Measurements from ENCODE around the gene LPCAT4.
A peak's percentile ranks its signal among the peaks of the same experiment; 100 is the strongest.
"Not testable (repeated sequence)": the region's sequence is repeated elsewhere in the genome, so short reads cannot be mapped to it uniquely, and the experiment has no call there.

Gene LPCAT4, protein sequence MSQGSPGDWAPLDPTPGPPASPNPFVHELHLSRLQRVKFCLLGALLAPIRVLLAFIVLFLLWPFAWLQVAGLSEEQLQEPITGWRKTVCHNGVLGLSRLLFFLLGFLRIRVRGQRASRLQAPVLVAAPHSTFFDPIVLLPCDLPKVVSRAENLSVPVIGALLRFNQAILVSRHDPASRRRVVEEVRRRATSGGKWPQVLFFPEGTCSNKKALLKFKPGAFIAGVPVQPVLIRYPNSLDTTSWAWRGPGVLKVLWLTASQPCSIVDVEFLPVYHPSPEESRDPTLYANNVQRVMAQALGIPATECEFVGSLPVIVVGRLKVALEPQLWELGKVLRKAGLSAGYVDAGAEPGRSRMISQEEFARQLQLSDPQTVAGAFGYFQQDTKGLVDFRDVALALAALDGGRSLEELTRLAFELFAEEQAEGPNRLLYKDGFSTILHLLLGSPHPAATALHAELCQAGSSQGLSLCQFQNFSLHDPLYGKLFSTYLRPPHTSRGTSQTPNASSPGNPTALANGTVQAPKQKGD

DNA sequence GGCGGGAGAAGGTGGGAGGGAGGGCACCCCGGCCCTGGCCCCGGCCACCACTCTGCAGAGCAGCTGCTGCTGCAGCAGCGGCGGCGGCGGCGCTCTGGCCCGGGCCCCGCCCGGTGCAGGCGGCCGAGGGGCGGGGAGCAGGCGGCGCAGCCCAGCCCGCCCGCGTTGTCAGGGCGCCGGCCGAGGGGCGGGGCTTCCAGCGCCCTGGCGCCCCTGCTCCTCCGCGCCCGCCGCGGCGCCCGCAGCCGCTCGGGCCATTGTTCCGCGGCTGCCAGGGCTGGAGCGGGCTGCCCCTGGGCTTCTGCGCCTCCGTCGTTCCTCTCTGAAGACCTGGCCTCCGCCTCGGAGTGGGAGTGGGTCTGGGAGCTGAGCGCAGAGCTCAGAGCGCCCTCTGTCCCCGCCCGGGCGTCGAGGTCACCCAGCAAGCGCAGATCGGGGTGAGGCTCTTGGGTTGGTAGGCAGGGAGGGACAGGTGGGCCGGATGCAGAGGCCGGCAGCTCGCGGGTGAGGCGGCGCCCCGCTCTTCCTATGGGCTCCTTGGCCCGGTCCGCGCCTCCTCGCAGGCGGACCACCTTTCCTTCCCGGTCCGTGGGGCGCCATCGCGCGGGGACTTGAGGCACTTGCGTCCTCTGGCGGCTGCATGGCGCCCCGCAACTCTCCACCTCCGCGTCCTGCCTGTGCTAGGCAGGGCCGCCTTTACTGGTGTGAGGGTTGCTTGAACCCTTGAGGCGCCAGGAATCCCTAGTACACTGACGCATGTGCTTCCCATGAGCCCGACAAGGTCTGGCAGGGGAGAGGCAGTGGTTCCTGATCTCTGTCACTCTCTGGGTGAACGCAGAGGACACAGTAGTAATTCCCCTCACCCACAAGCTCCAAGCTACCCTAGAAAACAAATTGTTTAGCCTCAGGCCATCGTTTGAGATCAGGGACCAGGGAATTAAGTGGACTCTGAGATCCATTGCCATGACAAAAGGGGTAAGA, at the start of gene LPCAT4:
TSS of gene LPCAT4 (minus strand) at position 96 of the 981 bp plus-strand sequence. CDS start 96 bp downstream, outside the sequence.
- Mint-ChIP-seq H3K4me1 (peaks cover 38% of the 10 kb centered on the region), H3K4me3 (peak within 1 kb of the TSS; percentile 98), H3K27me3 (no peaks in the 10 kb centered on the region), H3K9me3 (no peaks in the 10 kb centered on the region), H3K27ac (ENCODE audit: low read depth) (peak within 1 kb of the TSS; percentile 93), H3K36me3 (ENCODE audit: insufficient read depth) (peaks cover 6% of the 10 kb centered on the region)
- peak; percentile 81 to 84 for DNase-seq (ENCODE audit: low spot score in 2 of 2)
- peak; percentile 86 for ATAC-seq (replicated peaks; ENCODE audit: extremely low read depth, poor library complexity, severe bottlenecking)

GRCh38 chr15:34409511-34409910, 42.5 kb upstream of the LPCAT4 start:
- ATAC-seq (replicated peaks; ENCODE audit: extremely low read depth, poor library complexity, severe bottlenecking); H3K4me3 Mint-ChIP-seq; H3K9me3 Mint-ChIP-seq; DNase-seq (ENCODE audit: low spot score in 2 of 2); H3K4me1 Mint-ChIP-seq; H3K27me3 Mint-ChIP-seq; H3K36me3 Mint-ChIP-seq (ENCODE audit: insufficient read depth); H3K27ac Mint-ChIP-seq (ENCODE audit: low read depth): not testable (repeated sequence)

DNA sequence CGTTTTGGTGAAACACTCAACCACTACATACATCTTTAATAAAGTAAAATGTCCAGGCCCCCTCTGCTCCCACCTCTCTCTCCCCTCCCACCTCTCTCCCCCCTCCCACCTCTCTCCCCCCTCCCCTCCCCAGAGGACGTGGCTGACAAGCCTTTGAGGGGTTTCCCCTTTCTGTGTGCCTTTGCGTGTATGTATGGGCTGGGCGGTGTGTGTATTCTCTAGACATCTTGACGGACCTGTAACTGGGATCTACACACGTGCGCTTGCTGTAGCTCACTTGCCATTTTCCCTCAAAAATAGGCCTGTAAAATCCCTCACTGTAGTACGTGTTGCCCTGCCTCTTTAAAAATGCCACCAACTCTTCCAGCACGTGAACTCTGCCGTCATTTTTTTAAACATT, 42.0 kb upstream of the LPCAT4 start:
- H3K36me3 Mint-ChIP-seq (ENCODE audit: insufficient read depth); DNase-seq (ENCODE audit: low spot score in 2 of 2); H3K9me3 Mint-ChIP-seq; H3K4me3 Mint-ChIP-seq; ATAC-seq (replicated peaks; ENCODE audit: extremely low read depth, poor library complexity, severe bottlenecking); H3K4me1 Mint-ChIP-seq; H3K27ac Mint-ChIP-seq (ENCODE audit: low read depth); H3K27me3 Mint-ChIP-seq: not testable (repeated sequence)

DNA sequence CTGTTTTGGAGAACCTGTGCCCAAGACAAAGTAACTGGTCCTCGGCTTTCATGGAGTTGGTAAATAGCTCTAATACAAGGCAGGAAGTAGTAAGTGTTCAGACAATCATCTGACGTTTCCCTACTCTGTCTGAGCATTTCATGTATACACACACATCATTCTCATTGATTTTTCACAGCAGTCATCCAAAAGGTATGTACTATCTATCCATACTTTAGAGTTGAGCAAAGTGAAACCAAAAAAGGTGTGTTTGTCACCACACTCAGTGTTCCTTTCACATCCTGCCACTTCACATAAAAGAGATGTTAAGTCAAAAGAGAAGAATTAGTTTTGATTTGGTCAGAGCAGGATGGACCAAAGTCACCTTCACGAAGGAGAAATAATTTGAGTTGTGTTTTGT, 36.9 kb upstream of the LPCAT4 start:
- not testable (repeated sequence) for H3K36me3 Mint-ChIP-seq (ENCODE audit: insufficient read depth); DNase-seq (ENCODE audit: low spot score in 2 of 2); H3K4me3 Mint-ChIP-seq; H3K27ac Mint-ChIP-seq (ENCODE audit: low read depth); H3K9me3 Mint-ChIP-seq; H3K4me1 Mint-ChIP-seq; H3K27me3 Mint-ChIP-seq
- peak; percentile 61 for ATAC-seq (replicated peaks; ENCODE audit: extremely low read depth, poor library complexity, severe bottlenecking)

DNA sequence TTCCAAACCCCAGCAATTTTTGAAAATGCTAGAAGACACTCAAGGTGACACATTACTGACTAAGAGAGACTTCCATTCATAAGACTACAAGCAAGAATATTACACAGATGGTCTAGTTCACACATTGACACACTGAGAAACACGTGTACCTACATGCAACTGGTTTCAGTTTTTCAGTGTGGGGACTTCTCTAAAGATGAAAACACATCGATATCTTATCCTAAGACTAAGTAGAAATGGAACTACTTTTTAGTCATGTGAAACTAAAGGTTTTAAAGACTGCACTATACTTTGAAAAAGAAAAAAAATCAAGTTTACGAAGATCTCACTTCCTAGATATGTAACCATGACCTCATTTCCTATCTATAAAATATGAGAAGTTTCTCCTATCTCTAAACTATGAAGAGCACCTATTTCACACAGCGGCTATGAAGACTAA, 36.2 kb upstream of the LPCAT4 start:
- not testable (repeated sequence) for H3K4me1 Mint-ChIP-seq; H3K27ac Mint-ChIP-seq (ENCODE audit: low read depth); H3K9me3 Mint-ChIP-seq; H3K36me3 Mint-ChIP-seq (ENCODE audit: insufficient read depth); H3K27me3 Mint-ChIP-seq; H3K4me3 Mint-ChIP-seq; DNase-seq (ENCODE audit: low spot score in 2 of 2)
- peak; percentile 50 for ATAC-seq (replicated peaks; ENCODE audit: extremely low read depth, poor library complexity, severe bottlenecking)

- not testable (repeated sequence) for ATAC-seq (replicated peaks; ENCODE audit: extremely low read depth, poor library complexity, severe bottlenecking); H3K27ac Mint-ChIP-seq (ENCODE audit: low read depth); H3K9me3 Mint-ChIP-seq; DNase-seq (ENCODE audit: low spot score in 2 of 2); H3K36me3 Mint-ChIP-seq (ENCODE audit: insufficient read depth); H3K27me3 Mint-ChIP-seq; H3K4me1 Mint-ChIP-seq; H3K4me3 Mint-ChIP-seq
Measured at GRCh38 chr15:34397637-34398259, 30.8 kb upstream of the LPCAT4 start.

DNA sequence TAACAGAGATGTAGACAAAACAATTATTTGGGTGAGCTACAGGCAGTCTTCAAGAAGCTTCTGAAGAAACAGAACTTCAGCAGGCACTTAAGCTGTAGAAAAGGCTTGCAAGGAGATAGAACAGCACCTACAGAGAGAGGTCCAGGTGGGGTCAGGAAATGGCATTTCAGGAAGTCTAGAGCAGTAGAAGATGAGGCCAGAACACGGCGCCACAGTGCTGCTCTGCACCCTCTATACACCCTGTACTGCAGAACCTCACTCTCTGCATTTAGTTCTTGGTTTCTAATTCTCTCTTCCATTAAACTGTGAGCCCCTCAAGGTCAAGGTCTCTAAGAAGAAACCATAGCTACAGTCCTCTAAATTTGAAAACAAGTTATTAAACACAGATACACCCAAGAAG, 26.0 kb upstream of the LPCAT4 start:
- not testable (repeated sequence) for ATAC-seq (replicated peaks; ENCODE audit: extremely low read depth, poor library complexity, severe bottlenecking); DNase-seq (ENCODE audit: low spot score in 2 of 2); H3K9me3 Mint-ChIP-seq; H3K4me3 Mint-ChIP-seq; H3K4me1 Mint-ChIP-seq; H3K36me3 Mint-ChIP-seq (ENCODE audit: insufficient read depth); H3K27me3 Mint-ChIP-seq; H3K27ac Mint-ChIP-seq (ENCODE audit: low read depth)

- H3K36me3 Mint-ChIP-seq (ENCODE audit: insufficient read depth); DNase-seq (ENCODE audit: low spot score in 2 of 2); H3K4me3 Mint-ChIP-seq; H3K4me1 Mint-ChIP-seq; H3K9me3 Mint-ChIP-seq; H3K27me3 Mint-ChIP-seq; ATAC-seq (replicated peaks; ENCODE audit: extremely low read depth, poor library complexity, severe bottlenecking); H3K27ac Mint-ChIP-seq (ENCODE audit: low read depth): not testable (repeated sequence)
Measured at GRCh38 chr15:34389594-34390086, 22.6 kb upstream of the LPCAT4 start.

GRCh38 chr15:34381829-34382521, 15.0 kb upstream of the LPCAT4 start:
- ATAC-seq (replicated peaks; ENCODE audit: extremely low read depth, poor library complexity, severe bottlenecking); H3K9me3 Mint-ChIP-seq; H3K36me3 Mint-ChIP-seq (ENCODE audit: insufficient read depth): not testable (repeated sequence)

DNA sequence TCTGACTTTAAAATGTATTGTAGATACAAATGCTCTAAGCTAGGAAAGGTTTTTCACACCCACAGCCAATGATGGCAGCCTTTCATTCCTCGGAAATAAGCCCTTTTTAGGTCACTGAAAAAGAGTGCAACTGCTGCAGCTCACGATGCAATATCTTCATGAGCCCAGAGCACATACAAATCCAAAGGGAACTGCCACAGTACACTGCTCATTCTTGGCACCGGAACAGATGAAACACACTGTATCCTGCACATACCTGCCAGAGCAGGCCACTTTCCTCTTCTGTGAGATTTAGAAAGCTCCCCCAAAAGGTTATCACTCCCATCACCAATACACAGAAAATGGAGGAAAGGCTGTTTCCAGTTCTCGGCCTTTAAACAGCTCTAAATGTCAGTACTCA, 13.5 kb upstream of the LPCAT4 start:
- ATAC-seq (replicated peaks; ENCODE audit: extremely low read depth, poor library complexity, severe bottlenecking); DNase-seq (ENCODE audit: low spot score in 2 of 2); H3K4me3 Mint-ChIP-seq; H3K4me1 Mint-ChIP-seq; H3K36me3 Mint-ChIP-seq (ENCODE audit: insufficient read depth); H3K27ac Mint-ChIP-seq (ENCODE audit: low read depth); H3K9me3 Mint-ChIP-seq; H3K27me3 Mint-ChIP-seq: not testable (repeated sequence)

More at GRCh38 chr15:34381829-34382521, 15.0 kb upstream of the LPCAT4 start:
- H3K27me3 Mint-ChIP-seq; H3K4me3 Mint-ChIP-seq; H3K4me1 Mint-ChIP-seq; DNase-seq (ENCODE audit: low spot score in 2 of 2); H3K27ac Mint-ChIP-seq (ENCODE audit: low read depth): not testable (repeated sequence)

- DNase-seq (ENCODE audit: low spot score in 2 of 2) (no peak), ATAC-seq (replicated peaks; ENCODE audit: extremely low read depth, poor library complexity, severe bottlenecking) (no peak)
- Mint-ChIP-seq H3K27me3 (no peaks in the 10 kb centered on the region), H3K4me1 (no peaks in the 10 kb centered on the region), H3K4me3 (no peak overlapping the region), H3K27ac (ENCODE audit: low read depth) (no peak overlapping the region), H3K36me3 (ENCODE audit: insufficient read depth) (no peaks in the 10 kb centered on the region), H3K9me3 (no peaks in the 10 kb centered on the region)
Measured at GRCh38 chr15:34376856-34377255, 9.9 kb upstream of the LPCAT4 start.

- not testable (repeated sequence) for H3K36me3 Mint-ChIP-seq (ENCODE audit: insufficient read depth); DNase-seq (ENCODE audit: low spot score in 2 of 2); H3K4me1 Mint-ChIP-seq; H3K27ac Mint-ChIP-seq (ENCODE audit: low read depth); H3K27me3 Mint-ChIP-seq; H3K4me3 Mint-ChIP-seq; H3K9me3 Mint-ChIP-seq; ATAC-seq (replicated peaks; ENCODE audit: extremely low read depth, poor library complexity, severe bottlenecking)
Measured at GRCh38 chr15:34375541-34375940, 8.5 kb upstream of the LPCAT4 start.
